ACC112 (cell line): Measurements from ENCODE around the gene TRERF1.

Source experiments
- H2AFZ ChIP-seq: fragments of 200-600 bp; sonication (generic); one replicate; pipeline ENCODE4 v1.6.0; 2017; ENCODE audit warnings: antibody characterized with exemption, low read length; ENCODE audit not compliant: unreplicated experiment
- H3K27ac ChIP-seq: fragments of 200-600 bp; sonication (generic); 2 replicates; pipeline ENCODE4 v1.5.1; 2014; ENCODE audit warnings: low read depth, mild to moderate bottlenecking, antibody characterized with exemption, low read length, moderate library complexity
- H3K27me3 ChIP-seq: fragments of 200-600 bp; sonication (generic); 2 replicates; pipeline ENCODE4 v1.6.1; 2014; ENCODE audit warnings: mild to moderate bottlenecking, antibody characterized with exemption, low read length, moderate library complexity, mixed read lengths; ENCODE audit not compliant: insufficient read depth
- H3K36me3 ChIP-seq: fragments of 200-600 bp; sonication (generic); 2 replicates; pipeline ENCODE4 v1.6.1; 2016; ENCODE audit warnings: mild to moderate bottlenecking, antibody characterized with exemption, low read length, moderate library complexity, mixed read lengths; ENCODE audit not compliant: insufficient read depth
- H3K4me1 ChIP-seq: fragments of 200-600 bp; sonication (generic); one replicate; pipeline ENCODE4 v1.6.1; 2016; ENCODE audit warnings: low read length, mixed read lengths; ENCODE audit not compliant: insufficient read depth, unreplicated experiment, control insufficient read depth
- H3K4me3 ChIP-seq: fragments of 200-600 bp; sonication (generic); 2 replicates; pipeline ENCODE4 v1.5.1; 2014; ENCODE audit warnings: mild to moderate bottlenecking, low read depth, low read length
- H3K79me2 ChIP-seq: fragments of 200-600 bp; sonication (generic); one replicate; pipeline ENCODE4 v1.6.0; 2016; ENCODE audit warnings: low read length; ENCODE audit not compliant: control insufficient read depth, unreplicated experiment, insufficient read depth

TRERF1 gene

DNA sequence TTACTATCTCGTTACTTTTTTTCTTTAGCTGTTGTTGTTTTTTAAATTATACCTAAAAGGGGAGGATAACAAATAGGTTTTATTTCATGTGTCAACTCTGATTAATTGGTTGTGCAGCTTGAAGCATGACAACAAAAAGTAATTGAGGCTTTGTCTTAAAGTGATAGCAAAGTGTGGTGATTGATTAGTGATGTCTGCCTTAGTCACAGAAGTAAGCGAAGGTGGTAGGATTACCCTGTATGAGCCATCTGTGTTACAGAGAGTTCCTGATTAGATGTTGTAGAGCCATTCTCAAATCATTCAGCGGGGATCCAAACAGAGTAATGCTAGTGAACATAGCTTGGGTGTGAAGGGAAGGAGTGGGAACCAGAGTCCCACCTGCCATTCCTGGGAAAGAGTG lies 219.7 kb downstream of the TRERF1 start:
- H2AFZ ChIP-seq = no peak overlapping the region
- H3K79me2 ChIP-seq = no peaks in the 10 kb centered on the region
- H3K36me3 ChIP-seq = 0 out of 2 replicates have a peak, but pooled peaks cover 3% of the 10 kb centered on the region
- no peaks in the 10 kb centered on the region for H3K27me3 ChIP-seq
- no peak overlapping the region for H3K4me3 ChIP-seq
- no peak overlapping the region for H3K27ac ChIP-seq
- H3K4me1 ChIP-seq = peaks cover 6% of the 10 kb centered on the region

DNA sequence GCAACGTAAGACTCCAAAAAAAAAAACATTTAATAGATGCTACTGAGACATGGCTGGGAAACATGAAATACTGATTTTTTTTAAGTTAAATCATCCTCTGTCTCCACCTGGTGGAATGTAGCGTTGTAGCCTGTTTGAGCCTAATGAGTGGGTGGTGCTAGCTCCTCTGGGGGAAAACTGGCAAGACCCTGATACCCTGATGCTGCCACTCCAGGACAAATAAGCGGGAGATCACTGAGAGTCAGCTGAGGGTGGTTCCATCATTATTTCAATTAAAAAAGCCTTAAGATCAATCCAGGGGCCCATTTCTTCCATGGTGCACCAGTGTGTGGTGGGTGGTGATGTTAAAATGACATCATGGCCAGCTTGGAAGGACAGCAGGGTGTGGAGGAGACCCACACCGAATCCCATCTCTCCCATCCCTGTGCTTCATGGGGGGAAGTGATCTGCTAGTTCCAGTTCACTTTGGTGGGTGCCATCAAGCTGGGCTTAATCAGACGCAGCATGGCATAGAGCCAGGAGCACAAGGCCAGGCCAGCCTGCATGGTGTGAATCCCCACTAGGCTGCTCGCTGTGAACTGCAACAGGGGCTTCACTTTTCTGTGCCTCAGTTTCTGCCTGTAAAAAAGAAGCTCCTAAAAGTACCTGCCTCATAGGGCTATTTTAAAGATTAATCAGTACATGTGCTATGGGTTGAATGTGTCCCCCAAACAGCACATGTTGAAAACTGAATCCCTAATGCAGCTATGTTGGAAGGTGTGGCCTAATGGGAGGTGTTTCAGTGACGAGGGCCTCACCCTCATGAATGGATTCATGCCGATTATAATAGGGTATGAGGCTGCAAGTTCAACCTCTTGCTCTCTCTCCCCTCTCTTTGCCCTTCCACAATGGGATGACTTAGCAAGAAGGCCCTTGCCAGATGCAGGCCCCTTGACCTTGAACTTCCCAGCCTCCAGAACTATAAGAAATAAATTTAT lies 221.1 kb downstream of the TRERF1 start:
- Histone ChIP-seq H3K4me1 (peaks cover 19% of the 10 kb centered on the region), H3K36me3 (0 out of 2 replicates have a peak, but pooled peaks cover 1% of the 10 kb centered on the region), H3K4me3 (no peak overlapping the region), H3K27me3 (no peaks in the 10 kb centered on the region), H2AFZ (no peak overlapping the region), H3K79me2 (no peaks in the 10 kb centered on the region), H3K27ac (no peak overlapping the region)

DNA sequence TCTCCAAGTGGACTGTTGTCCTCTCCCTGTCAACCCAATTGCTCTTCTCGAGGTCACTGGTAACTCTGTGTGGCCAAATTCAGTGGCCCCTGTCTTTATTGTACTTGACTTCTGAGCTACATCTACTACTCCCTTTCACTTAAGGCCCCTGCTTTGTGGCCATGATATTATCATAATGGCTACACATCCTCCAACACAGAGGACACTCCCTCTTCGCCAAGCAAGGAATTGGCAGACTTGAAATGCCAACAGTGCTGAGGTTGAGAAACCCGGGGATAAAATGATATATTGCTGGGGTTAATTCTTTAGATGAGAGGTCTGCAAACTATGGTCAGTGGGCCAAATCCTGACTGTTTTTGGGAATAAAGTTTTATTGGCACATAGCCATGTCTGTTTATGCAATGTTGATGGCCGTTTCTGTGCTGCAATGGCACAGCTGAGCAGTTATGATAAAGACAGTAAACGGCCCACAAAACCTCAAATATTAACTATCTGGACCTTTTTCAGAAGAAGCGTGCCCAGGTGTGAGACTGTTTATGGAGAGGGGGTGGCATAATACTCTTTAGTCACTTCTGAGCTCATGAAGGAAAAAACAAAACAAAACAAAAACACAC lies 222.1 kb downstream of the TRERF1 start:
- Histone ChIP-seq H3K36me3 (no peaks in the 10 kb centered on the region), H2AFZ (no peak overlapping the region), H3K4me3 (no peak overlapping the region), H3K4me1 (peaks cover 28% of the 10 kb centered on the region), H3K79me2 (no peaks in the 10 kb centered on the region), H3K27ac (no peak overlapping the region), H3K27me3 (no peaks in the 10 kb centered on the region)

DNA sequence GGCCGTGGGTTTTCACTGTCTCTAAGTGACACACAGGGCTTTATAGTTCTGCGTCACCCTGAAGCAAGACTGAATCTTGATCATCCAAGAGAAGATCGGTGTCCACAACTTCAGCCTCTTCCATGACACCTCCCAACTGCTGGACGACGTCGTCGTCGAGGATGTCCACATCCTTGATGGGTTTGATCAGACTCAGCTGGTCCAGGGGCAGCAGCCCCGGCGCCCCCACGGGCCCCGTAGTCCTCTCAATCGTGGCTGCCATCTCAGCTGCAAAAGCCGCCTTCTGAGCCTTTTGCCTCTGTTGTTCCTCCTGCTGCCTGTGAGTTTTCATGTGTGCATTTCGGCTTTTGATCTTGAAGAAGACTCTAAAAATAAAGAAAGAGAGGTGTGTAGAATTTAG lies 223.4 kb downstream of the TRERF1 start:
- no peak overlapping the region for H3K27ac ChIP-seq
- H2AFZ ChIP-seq = no peak overlapping the region
- H3K4me1 ChIP-seq = peaks cover 34% of the 10 kb centered on the region
- no peak overlapping the region for H3K4me3 ChIP-seq
- H3K27me3 ChIP-seq = no peaks in the 10 kb centered on the region
- H3K36me3 ChIP-seq = no peaks in the 10 kb centered on the region
- H3K79me2 ChIP-seq = no peaks in the 10 kb centered on the region

DNA sequence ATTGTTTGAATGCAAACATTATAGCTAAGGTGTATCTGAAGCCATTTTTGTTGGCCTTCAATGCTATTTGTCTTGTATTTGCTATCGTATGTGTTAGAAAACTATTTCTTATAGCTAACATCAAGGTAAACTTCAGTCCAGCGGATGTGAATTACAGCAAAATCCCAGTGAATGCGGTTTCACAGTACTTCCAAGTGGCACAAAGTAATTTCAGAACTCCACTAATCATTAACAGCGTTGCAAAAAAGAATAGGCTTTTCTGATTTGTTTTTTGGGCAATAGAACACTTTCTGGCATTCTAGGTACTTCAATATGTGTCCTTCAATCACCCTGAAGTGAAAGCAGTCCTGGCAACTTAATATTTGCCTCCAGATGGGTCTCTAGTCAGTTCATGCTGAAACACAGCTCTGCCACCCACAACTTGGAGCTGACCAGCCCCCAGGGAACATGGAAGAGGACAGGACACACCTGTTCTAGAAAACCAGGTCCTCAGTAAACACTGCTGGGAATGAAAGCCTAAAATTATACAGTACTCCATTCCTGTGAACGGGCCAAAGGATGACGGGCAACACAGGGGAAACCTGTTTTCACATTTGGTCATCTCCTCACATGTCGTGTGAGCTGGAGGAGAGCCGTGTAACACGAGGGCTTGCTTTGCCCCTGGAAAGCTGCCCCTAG lies 224.4 kb downstream of the TRERF1 start:
- H3K79me2 ChIP-seq = no peaks in the 10 kb centered on the region
- H2AFZ ChIP-seq = no peak overlapping the region
- peaks cover 34% of the 10 kb centered on the region for H3K4me1 ChIP-seq
- H3K36me3 ChIP-seq = no peaks in the 10 kb centered on the region
- peak overlapping the region; percentile 32 for H3K27ac ChIP-seq
- no peaks in the 10 kb centered on the region for H3K27me3 ChIP-seq
- H3K4me3 ChIP-seq = no peak overlapping the region

DNA sequence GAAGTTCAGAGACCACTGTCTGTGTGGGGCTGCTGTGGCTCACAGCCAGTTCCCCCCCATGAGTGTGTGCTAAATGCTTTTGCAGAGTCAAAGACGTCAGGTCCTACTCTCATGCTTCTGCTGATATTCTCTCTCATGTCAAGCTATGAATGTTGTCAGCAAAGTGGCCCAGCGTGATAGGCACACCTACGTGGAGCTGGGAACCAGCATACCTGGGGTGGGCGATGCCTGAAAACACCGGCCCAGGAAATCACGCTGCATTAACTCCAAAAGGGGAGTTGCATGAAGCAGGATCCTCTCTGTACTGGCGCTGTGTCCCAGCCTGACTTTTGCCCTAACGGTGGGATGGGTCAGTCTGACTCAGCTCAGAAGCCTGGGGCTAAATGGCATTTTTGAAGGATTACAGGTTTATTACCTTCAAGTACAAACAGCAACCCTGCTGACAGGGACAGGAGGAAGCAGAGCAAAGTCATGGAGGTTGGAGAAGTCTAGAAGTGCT lies 225.0 kb downstream of the TRERF1 start:
- Histone ChIP-seq H3K4me1 (peaks cover 34% of the 10 kb centered on the region), H3K27me3 (no peaks in the 10 kb centered on the region), H3K36me3 (no peaks in the 10 kb centered on the region), H3K27ac (peak overlapping the region; percentile 49), H3K4me3 (no peak overlapping the region), H3K79me2 (no peaks in the 10 kb centered on the region), H2AFZ (no peak overlapping the region)

DNA sequence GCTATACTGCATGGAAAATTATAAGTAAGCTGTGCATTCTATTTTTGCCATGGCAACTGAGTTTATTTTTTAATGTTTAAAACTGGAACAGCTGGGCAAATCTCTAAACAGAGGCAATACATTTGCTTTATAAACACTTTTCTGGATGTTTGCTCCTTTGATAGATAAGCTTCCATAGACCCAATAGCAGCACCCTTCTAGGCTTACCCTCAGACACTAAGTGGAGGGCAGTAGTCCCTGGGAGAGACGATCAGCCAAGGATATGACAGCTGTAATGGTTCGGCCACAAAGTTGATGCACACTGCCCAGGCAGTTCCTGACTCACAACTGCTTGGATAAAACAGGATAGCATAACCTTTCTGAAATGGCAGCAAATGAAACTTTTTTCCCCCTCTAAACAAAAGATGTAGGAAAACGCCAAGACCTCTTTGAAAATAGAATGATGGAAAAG lies 225.5 kb downstream of the TRERF1 start:
- H3K4me1 ChIP-seq = peaks cover 34% of the 10 kb centered on the region
- H3K79me2 ChIP-seq = no peaks in the 10 kb centered on the region
- no peaks in the 10 kb centered on the region for H3K27me3 ChIP-seq
- H3K36me3 ChIP-seq = no peaks in the 10 kb centered on the region
- no peak overlapping the region for H2AFZ ChIP-seq
- peak overlapping the region; percentile 49 for H3K27ac ChIP-seq
- H3K4me3 ChIP-seq = no peak overlapping the region

DNA sequence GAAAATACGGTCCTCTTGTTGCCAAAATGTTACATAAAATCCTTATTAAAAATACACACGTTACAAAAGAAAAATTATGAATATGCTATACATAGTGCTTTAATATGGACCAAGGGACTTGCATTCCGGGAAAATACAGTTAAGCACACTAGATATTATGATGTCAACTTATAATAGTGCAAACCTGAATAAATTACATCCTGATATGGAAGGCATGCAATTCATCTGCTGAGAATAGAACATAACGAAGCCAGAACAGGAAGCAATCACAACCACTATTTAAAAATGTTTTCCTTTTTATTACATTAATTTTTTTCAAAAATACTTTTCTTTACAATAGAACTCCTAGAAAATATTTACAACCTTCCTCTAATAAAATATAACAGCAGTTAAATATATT lies 226.3 kb downstream of the TRERF1 start:
- H3K27me3 ChIP-seq = no peaks in the 10 kb centered on the region
- H2AFZ ChIP-seq = no peak overlapping the region
- peak overlapping the region; percentile 64 for H3K27ac ChIP-seq
- H3K79me2 ChIP-seq = no peaks in the 10 kb centered on the region
- H3K4me3 ChIP-seq = no peak overlapping the region
- no peaks in the 10 kb centered on the region for H3K36me3 ChIP-seq
- H3K4me1 ChIP-seq = peaks cover 37% of the 10 kb centered on the region

DNA sequence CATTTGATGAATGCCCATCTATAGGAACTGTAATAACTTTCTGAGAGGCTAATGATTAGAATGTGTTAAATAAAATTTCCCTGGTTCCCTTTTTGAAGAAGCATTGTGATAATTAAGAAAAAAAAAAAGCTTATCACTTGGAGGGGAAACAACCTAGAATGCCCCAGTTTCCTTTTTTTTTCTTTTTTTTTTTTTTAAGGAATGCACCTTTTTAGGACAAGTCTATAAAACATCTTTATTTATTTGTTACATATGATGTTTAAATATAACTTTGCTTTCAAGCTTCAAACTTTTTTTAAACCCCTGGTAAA lies 226.7 kb downstream of the TRERF1 start:
- H3K4me3 ChIP-seq = peak overlapping the region; percentile 39
- H3K4me1 ChIP-seq = peaks cover 37% of the 10 kb centered on the region
- no peaks in the 10 kb centered on the region for H3K27me3 ChIP-seq
- no peaks in the 10 kb centered on the region for H3K79me2 ChIP-seq
- H3K27ac ChIP-seq = peak overlapping the region; percentile 64
- no peaks in the 10 kb centered on the region for H3K36me3 ChIP-seq
- no peak overlapping the region for H2AFZ ChIP-seq

DNA sequence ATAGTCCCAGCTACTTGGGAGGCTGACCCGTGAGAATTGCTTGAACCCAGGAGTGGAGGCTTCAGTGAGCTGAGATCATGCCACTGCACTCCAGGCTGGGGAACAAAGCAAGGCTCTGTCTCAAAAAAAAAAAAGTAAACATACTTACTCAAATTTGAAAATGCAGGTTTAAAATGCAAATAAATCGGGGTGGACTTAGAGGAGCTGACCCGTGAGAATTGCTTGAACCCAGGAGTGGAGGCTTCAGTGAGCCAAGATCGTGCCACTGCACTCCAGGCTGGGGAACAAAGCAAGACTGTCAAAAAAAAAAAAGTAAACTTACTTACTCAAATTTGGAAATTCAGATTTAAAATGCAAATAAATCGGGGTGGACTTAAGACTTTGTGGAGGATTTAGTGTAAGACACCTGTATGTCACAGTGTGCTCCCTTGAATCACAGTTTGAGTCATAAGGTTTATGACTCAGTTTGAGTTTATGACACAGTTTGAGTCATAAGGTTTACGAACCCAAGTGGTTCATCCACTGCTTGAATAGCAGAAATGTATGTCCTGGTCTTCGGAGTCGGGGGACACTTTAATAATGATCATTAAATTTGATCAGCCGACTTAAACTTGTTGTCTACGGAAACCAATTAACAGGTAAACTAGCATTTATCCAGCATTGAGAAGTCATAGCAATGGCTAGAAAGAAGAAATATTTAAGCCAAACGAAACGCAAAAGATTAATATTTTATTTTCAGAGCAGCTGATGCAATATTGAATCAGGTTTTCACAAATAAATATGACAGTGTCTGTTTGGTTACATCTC lies 227.3 kb downstream of the TRERF1 start:
- H3K4me1 ChIP-seq = peaks cover 37% of the 10 kb centered on the region

More for the DNA sequence above, 227.3 kb downstream of the TRERF1 start:
- H3K4me3 ChIP-seq = peak overlapping the region; percentile 39
- H2AFZ ChIP-seq = no peak overlapping the region
- H3K79me2 ChIP-seq = no peaks in the 10 kb centered on the region
- H3K27me3 ChIP-seq = no peaks in the 10 kb centered on the region
- H3K27ac ChIP-seq = peak overlapping the region; percentile 64
- no peaks in the 10 kb centered on the region for H3K36me3 ChIP-seq
